HL-60/S4 treated with phorbol 12-myristate 13-acetate at 8.2 ng/mL for 4 days and 3 days (cell line): ENCODE results near the gene TMEM255A.

Experiments
- in situ Hi-C: fragments of 300-500 bp; cut with MboI; formaldehyde crosslinking; loops from 2 replicates; pipeline ENCODE4 v1.15.0; 2022; ENCODE audit warnings: low sequenced_read_pairs

Gene TMEM255A

DNA sequence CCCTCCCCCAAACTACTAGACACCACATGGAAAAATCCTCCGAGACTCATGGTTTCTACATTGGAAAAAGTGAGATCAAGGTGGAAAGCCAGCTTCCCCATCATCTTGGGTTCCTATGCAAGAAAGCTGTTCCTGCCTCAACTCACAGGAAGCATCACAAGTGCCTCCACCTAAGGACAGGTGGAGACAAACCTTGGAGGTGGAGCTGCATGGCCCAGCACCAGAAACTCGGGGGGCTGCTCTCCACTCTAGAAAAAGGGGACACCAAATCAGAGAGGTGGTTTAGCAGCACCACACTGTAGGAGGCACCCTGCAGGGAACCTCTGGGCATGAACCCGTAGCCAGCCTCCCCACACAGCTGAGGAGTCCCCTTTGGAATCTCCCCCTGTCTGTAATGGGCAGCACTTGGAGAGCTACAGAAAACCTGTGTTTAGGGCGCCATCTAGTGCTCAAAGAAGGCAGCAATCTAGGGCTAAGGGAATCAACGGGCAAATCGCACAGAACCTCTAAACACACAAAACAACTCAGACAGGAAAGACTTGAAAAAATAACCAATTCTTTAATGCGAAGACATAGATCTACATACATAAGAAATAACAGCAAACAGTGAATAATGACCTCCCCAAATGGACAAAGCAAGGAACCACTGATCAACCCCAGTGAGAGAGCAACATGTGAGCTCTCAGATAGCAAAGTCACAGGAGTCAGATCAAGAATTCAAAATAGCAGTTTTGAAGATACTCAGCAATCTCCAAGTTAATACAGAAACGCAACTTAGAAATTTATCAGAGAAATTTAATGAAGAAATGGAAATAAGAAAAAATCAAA is 97.6 kb downstream of the TMEM255A start:
- in situ Hi-C loops, result no loop called here
